Hematopoietic multipotent progenitor cell (in vitro differentiated cells): ENCODE data around the gene ACP4. TPM values are rescaled to one million over a fixed set of nuclear protein-coding genes. Genes with fewer than 3 reads are reported as not detected.
"Not testable (repeated sequence)": the region's sequence is repeated elsewhere in the genome, so short reads cannot be mapped to it uniquely, and the experiment has no call there.

Experiments
- DNase-seq, 3 donors: peaks; one replicate each; pipeline ENCODE4 v3.0.0-alpha.2; 2011 to 2015; ENCODE audit warnings: low read depth in 2 of 3, low spot score in 2 of 3
- total RNA-seq: library from RNA; depleted of rRNA; stranded (reverse); fragments of >200 nt; gene quantifications from one replicate; pipeline ENCODE4 v1.2.3, GENCODE V29; 2012

Gene ACP4
- total RNA-seq, 1 donor: not detected

DNA sequence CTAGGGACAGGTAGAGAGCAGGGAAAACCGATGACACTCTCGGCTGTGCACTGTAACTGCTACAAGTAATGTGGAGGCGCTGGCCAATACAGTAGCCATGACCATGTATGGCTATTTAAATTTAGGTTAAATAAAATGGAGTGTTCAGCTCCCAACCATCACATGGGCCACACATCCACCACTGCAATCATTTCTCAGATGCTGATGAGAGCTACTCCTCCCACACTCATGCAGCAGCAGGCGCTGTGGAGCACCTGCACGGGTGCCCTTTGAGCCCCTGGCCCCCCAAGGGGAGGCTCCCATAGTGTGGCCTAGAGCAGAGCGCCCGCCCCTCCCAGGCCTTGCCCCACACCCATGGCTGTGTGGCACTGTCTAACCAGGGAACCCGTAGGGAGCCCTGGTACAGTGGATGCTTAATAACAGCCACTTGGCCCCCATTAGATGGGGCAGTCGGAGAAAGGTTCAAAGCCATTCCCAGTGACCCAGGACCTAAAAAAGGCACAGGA lies 6.0 kb downstream of the ACP4 start:
- no peak for DNase-seq

- no peak for DNase-seq
These were observed 6.6 kb downstream of the ACP4 start for GRCh38 chr19:50796634-50797428.

GRCh38 chr19:50797429-50797780 lies 7.2 kb downstream of the ACP4 start:
- DNase-seq: no peak

DNA sequence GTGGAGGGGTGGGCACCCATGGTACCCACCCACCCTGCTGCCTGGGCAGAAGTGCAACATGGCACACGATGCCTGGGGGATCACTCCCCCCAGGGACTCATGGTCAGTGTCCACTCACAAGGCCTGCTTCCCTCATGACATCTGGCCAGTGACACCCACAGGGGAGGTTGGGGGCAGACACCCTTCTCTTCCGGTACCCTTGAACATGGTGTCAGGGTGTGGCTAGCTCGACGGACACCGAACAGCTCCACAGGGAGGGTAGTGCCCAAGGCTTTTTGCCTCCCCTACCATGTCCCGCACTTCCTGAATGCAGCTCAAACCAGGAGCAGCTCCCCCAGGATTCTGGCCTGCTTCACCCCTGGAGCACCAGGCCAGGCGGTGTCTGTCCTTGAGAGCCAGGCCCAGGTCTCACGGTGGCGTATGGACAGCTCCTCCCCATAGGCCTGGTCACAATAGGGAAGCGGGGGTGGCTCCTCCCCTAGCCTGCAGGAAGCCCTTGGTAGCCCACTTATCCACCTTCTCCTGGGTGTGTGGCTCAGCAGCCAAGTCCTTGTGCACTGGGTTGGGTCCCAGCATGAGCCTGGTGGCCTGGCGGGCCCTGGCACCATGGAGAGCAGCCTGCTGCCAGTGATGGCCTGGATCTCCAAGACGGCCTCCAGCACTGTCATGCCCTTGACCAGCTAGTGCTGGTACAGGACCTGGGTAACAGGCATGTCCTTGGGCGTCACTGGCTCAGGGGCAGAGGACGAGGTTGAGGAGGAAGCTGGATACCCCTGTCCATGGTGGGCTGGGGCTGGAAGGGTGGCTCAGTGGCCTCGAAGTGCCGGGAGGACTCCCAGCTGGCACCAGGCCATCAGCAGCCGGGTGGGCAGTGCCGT lies 7.8 kb downstream of the ACP4 start:
- no peak for DNase-seq

DNA sequence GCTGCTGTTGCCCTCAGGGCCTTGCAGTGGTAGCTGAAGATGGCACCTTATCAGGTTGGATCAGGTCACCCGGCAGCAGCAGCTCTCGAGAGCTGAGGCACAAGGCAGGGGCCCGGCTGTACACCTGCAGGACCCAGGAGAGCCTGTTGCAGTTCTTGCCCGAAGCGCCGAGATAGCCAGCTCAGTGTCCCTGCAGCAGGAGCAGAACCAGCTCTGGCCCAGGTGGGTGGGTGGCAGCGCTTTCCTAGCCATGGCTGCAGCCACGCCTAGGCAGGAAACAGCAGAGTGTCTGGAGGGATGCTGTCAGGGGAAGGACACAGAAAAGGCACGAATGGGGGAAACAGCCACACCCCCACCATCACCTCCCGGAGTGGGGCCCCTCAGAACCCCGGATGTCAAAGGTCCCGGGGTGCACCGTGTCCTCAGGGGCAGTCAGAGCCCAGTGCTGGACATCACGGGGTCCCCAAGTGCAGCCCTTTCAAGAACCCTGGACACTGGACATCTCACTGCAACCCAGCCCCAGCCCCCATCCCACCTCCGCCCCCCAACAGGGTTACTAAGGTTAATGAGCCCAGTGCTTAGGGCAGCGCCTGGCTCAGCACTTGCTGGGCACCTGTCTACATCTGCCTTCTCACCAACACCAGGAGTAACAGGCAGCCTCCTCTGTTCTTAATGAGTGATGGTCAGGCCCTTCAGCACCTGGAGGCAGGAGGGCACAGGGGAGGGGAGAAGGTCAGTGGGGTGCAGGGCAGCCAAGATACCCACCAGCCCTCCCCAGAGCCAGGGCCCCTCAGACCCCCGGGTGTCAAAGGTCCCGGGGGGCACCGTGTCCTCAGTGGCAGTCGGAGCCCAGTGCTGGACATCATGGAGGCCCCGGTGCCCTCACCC lies 8.7 kb downstream of the ACP4 start:
- DNase-seq: no peak

DNA sequence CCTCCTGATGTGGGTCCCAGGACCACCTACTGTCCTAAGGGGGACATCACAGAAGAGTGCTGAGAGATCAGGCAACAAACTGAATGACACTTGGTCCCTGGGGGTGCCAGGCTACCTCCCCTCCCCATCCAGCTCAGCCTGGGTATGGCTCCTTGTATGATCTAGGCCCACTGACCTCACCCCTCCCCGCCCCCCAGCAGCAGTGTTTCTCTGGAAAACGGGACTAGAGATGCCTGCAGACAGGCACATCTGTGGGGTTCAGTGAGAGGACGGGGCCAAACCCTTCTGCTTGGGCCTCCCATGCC lies 9.3 kb downstream of the ACP4 start:
- DNase-seq: no peak

DNA sequence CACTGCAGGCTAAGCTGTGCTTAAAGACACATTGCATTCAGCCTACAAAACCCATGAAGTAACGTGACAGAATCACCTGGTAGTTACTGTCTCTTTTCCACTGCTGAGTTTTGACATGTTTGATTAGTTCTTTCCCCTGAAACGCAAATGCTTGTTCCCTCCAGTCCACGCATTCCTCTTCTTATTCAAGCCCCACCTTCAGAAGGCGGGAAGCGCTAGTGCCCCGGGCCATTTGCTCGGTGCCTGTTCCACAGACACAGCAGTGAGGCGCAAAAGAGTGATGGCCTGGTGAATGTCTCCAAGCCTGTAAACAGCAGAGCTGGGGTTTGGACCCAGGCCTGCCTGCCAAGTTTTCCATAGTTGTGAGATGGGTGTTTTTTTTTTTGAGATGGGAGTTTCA lies 10.9 kb downstream of the ACP4 start:
- DNase-seq: no peak

- peak in 1 of 3 donors; percentile 52 for DNase-seq
These were observed 13.6 kb downstream of the ACP4 start for GRCh38 chr19:50803633-50804419.

DNA sequence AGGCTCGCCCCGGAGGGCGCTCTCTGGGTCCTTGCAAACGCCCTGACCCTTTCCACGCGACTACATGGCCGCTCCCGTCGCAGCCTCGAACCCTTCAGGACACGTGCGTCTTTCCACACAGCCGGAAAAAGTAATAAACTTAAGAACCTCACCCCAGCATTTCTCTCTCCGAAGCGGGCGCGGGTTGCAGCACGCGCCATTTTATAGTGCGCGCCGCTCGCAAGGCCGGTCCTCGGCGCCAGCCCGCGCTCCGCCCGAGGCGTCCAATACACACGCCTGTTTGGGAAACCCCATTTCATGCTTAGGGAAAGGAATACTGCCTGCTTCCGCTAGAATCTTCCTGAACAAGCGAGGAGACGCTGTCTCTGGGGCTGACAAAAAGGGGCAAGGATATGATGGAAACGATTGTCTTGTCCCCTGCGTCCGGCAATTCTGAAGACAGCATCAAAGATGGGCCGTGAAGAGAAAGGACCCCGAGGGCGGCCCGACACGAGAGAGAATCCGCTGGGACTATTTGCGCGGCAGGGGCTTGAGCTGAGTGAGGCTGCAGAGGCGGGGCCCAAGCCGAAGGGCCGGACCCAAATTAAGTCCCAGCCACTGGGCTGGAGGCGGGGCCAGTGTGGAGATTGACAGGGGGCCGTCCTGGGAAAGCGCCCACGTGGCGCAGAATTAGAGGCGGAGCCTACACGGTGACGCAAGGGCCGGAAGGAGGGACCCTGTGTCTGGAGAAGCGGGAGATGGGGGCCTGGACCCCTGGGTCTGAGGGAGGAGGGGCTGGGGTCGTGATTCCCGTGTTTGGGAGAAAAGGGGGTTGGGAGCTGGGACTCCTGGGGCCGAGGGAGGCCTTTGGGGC lies 14.4 kb downstream of the ACP4 start:
- DNase-seq: peak; percentile 95 to 99 (median 99)

GRCh38 chr19:50808856-50809255 lies 18.6 kb downstream of the ACP4 start:
- no peak for DNase-seq

- DNase-seq: not testable (repeated sequence)
These were observed 21.5 kb downstream of the ACP4 start for GRCh38 chr19:50811622-50812238.

- DNase-seq: no peak
These were observed 22.3 kb downstream of the ACP4 start for GRCh38 chr19:50812474-50812873.

- DNase-seq: no peak
These were observed 24.7 kb downstream of the ACP4 start for GRCh38 chr19:50814883-50815282.

DNA sequence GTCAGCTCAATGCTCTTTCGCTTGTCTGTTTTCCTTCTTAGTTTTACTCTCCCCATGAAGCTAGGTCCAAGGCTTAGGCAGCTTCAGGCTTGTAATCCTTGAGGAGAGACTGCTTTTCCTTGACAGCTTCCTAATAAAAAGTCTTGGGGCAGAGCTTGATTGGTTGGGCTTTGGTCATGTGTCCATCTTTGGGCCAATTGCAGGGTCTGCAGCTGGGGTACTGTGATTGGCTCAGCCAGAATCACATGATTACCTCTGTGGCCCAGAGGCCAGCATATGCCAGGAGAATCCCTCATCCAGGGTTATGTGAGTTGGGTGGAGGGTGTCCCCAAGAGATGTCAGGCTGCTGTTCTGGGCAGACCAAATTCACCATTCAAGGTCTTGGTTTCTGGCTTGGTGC lies 25.2 kb downstream of the ACP4 start:
- no peak for DNase-seq

GRCh38 chr19:50817941-50818858 lies 28.0 kb downstream of the ACP4 start:
- DNase-seq: peak in 2 of 3 donors; percentile 23 to 34

- DNase-seq: no peak
These were observed 28.8 kb downstream of the ACP4 start for GRCh38 chr19:50818859-50819472.

GRCh38 chr19:50819636-50820035 lies 29.4 kb downstream of the ACP4 start:
- no peak for DNase-seq
